GM21825 (cell line): Measurements from ENCODE around the gene ABI3.
A peak's percentile ranks its signal among the peaks of the same experiment; 100 is the strongest.
"Not testable (repeated sequence)": the region's sequence is repeated elsewhere in the genome, so short reads cannot be mapped to it uniquely, and the experiment has no call there.

ENCODE experiments used
- ATAC-seq: cut with Tn5 transposase; IDR thresholded peaks from one replicate; pipeline ENCODE4 v1.9.1; 2021; ENCODE audit warnings: mild to moderate bottlenecking, moderate library complexity; ENCODE audit not compliant: unreplicated experiment

ABI3 gene

GRCh38 chr17:49210158-49211029 lies at the start of gene ABI3, which contains the start of gene GNGT2:
Gene ABI3 (plus strand): TSS chr17:49210707. CDS start chr17:49210725, 18 bp downstream.
Gene GNGT2 (minus strand): TSS chr17:49210574. CDS start chr17:49207422, 3,152 bp downstream.
- peak; percentile 72 for ATAC-seq

GRCh38 chr17:49162866-49163265 lies 47.6 kb upstream of the ABI3 start:
- ATAC-seq, result no peak

GRCh38 chr17:49165143-49165542 lies 45.4 kb upstream of the ABI3 start:
- no peak for ATAC-seq

- no peak for ATAC-seq
These were observed 41.8 kb upstream of the ABI3 start for GRCh38 chr17:49168706-49169105.

- no peak for ATAC-seq
These were observed 40.3 kb upstream of the ABI3 start for GRCh38 chr17:49170216-49170615.

- ATAC-seq, result not testable (repeated sequence)
These were observed 39.8 kb upstream of the ABI3 start for GRCh38 chr17:49170711-49171110.

- ATAC-seq, result not testable (repeated sequence)
These were observed 34.5 kb upstream of the ABI3 start for GRCh38 chr17:49175978-49176377.

- no peak for ATAC-seq
These were observed 30.2 kb upstream of the ABI3 start for GRCh38 chr17:49180303-49180702.

GRCh38 chr17:49180998-49181635 lies 29.4 kb upstream of the ABI3 start:
- ATAC-seq, result no peak

- no peak for ATAC-seq
These were observed 27.2 kb upstream of the ABI3 start for GRCh38 chr17:49183341-49183740.

GRCh38 chr17:49183801-49184200 lies 26.7 kb upstream of the ABI3 start:
- no peak for ATAC-seq

- ATAC-seq, result not testable (repeated sequence)
These were observed 26.0 kb upstream of the ABI3 start for GRCh38 chr17:49184522-49184921.

GRCh38 chr17:49185381-49185780 lies 25.1 kb upstream of the ABI3 start:
- ATAC-seq, result not testable (repeated sequence)

GRCh38 chr17:49187301-49187700 lies 23.2 kb upstream of the ABI3 start:
- ATAC-seq, result no peak

- no peak for ATAC-seq
These were observed 19.6 kb upstream of the ABI3 start for GRCh38 chr17:49190932-49191331.

GRCh38 chr17:49191409-49191916 lies 19.0 kb upstream of the ABI3 start:
- ATAC-seq, result peak; percentile 7

- ATAC-seq, result peak; percentile 40
These were observed 18.4 kb upstream of the ABI3 start for GRCh38 chr17:49191917-49192741.

GRCh38 chr17:49193513-49194296 lies 16.8 kb upstream of the ABI3 start:
- ATAC-seq, result no peak

GRCh38 chr17:49194297-49194607 lies 16.3 kb upstream of the ABI3 start:
- no peak for ATAC-seq

GRCh38 chr17:49195751-49196150 lies 14.8 kb upstream of the ABI3 start:
- no peak for ATAC-seq
